Neutrophil (primary cell): ENCODE data around the gene EYS.

Experiments used
- H3K27ac ChIP-seq: fragments of 200-600 bp; sonication (generic); 2 replicates; pipeline ENCODE4 v1.5.1; 2016; ENCODE audit warnings: mild to moderate bottlenecking, moderate library complexity
- H3K27me3 ChIP-seq: fragments of 200-600 bp; sonication (generic); 2 replicates; pipeline ENCODE4 v1.6.0; 2016; ENCODE audit warnings: mild to moderate bottlenecking
- H3K36me3 ChIP-seq: fragments of 200-600 bp; sonication (generic); 2 replicates; pipeline ENCODE4 v1.5.1; 2017
- H3K4me1 ChIP-seq, 2 experiments: fragments of 200-600 bp in 1 of 2; sonication (generic) in 1 of 2; 1 replicate in 1 of 2; 2 replicates in 1 of 2; pipeline versions ENCODE4 v1.5.1 to v1.6.1; 2013 to 2016; ENCODE audit warnings: low read depth in 1 of 2, low read length in 1 of 2, mild to moderate bottlenecking in 1 of 2, moderate library complexity in 1 of 2; ENCODE audit not compliant: control insufficient read depth in 1 of 2, insufficient read depth in 1 of 2
- H3K4me3 ChIP-seq, 2 experiments: fragments of 200-600 bp in 1 of 2; sonication (generic) in 1 of 2; 1 replicate in 1 of 2; 2 replicates in 1 of 2; pipeline ENCODE4 v1.5.1; 2013 to 2016; ENCODE audit warnings: low read depth in 1 of 2, low read length in 1 of 2, mild to moderate bottlenecking in 1 of 2, moderate library complexity in 1 of 2
- H3K9me3 ChIP-seq: fragments of 200-600 bp; sonication (generic); 2 replicates; pipeline ENCODE4 v1.5.1; 2016
- CTCF ChIP-seq: fragments of 200-600 bp; sonication (generic); IDR thresholded peaks from 2 replicates; pipeline ENCODE4 v1.5.1; 2016; ENCODE audit warnings: antibody characterized with exemption

EYS gene

GRCh38 chr6:64807785-64808184 lies 899.2 kb downstream of the EYS start:
- Histone ChIP-seq H3K9me3 (no peaks in the 10 kb centered on the region), H3K36me3 (no peaks in the 10 kb centered on the region), H3K4me3 (no peak overlapping the region), H3K27ac (no peak overlapping the region), H3K4me1 (no peaks in the 10 kb centered on the region), H3K27me3 (no peaks in the 10 kb centered on the region)
- TF ChIP-seq CTCF: no peak

- H3K4me1 ChIP-seq: no peaks in the 10 kb centered on the region
- no peak overlapping the region for H3K27ac ChIP-seq
- no peaks in the 10 kb centered on the region for H3K27me3 ChIP-seq
- H3K4me3 ChIP-seq: no peak overlapping the region
- no peaks in the 10 kb centered on the region for H3K36me3 ChIP-seq
- TF ChIP-seq CTCF: no peak
- no peaks in the 10 kb centered on the region for H3K9me3 ChIP-seq
Measured at GRCh38 chr6:64803470-64804166, 903.4 kb downstream of the EYS start.

- no peak overlapping the region for H3K27ac ChIP-seq
- H3K36me3 ChIP-seq: no peaks in the 10 kb centered on the region
- TF ChIP-seq CTCF: no peak
- no peaks in the 10 kb centered on the region for H3K27me3 ChIP-seq
- no peaks in the 10 kb centered on the region for H3K4me1 ChIP-seq
- H3K9me3 ChIP-seq: no peaks in the 10 kb centered on the region
- H3K4me3 ChIP-seq: no peak overlapping the region
Measured at GRCh38 chr6:64792534-64792933, 914.5 kb downstream of the EYS start.

GRCh38 chr6:64789476-64789875 lies 917.5 kb downstream of the EYS start:
- Histone ChIP-seq H3K4me1 (no peaks in the 10 kb centered on the region), H3K9me3 (no peaks in the 10 kb centered on the region), H3K36me3 (no peaks in the 10 kb centered on the region), H3K4me3 (no peak overlapping the region), H3K27ac (no peak overlapping the region), H3K27me3 (no peaks in the 10 kb centered on the region)
- no peak for TF ChIP-seq CTCF

GRCh38 chr6:64786736-64787135 lies 920.3 kb downstream of the EYS start:
- TF ChIP-seq CTCF: no peak
- H3K36me3 ChIP-seq: no peaks in the 10 kb centered on the region
- H3K4me3 ChIP-seq: no peak overlapping the region
- no peaks in the 10 kb centered on the region for H3K4me1 ChIP-seq
- no peaks in the 10 kb centered on the region for H3K27me3 ChIP-seq
- H3K9me3 ChIP-seq: no peaks in the 10 kb centered on the region
- no peak overlapping the region for H3K27ac ChIP-seq
